Middle frontal gyrus (tissue), 1 donor: Measurements from ENCODE around the gene NUDT17.

Experiments used
- DNase-seq: peaks from one replicate; pipeline ENCODE4 v3.0.0-alpha.2; 2015; ENCODE audit warnings: low spot score; ENCODE audit errors: extremely low spot score

The NUDT17 gene

DNA sequence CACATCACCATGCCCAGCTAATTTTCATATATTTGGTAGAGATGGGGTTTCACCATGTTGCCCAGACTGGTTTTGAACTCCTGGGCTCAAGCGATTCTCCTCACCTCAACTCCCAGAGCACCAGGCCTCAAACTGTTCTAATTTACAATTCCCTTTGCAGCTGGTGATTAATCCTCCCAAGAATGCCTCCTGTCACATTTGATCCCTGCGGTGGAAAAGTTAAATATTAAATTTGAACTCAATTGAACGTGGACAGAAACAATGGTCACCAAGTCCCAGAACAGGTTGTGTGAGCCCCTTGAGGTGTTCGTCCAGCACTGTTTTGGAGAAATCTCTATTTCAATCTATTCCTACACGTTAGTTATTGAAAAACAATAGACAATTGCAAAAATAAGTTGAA lies 42.2 kb downstream of the NUDT17 start:
- DNase-seq, result no peak

DNA sequence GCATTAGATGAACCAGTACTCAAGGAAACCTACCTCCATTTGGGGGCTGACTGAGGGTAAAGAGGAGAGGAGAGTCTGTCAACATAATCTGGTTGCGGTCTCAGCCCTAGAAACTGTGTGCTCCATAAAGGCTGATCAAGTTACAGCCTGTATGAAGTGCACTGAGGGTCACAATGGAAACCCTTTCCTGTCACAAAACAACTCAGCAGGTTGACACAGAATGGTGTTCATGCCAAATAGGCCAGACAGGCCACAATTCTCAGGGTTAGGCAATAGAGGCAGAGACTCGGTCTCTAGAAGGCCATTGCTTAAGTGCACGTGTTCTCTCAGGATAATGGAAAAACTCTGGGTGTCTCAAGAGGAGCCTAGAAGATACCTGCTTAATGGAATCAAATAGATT lies 44.3 kb downstream of the NUDT17 start:
- no peak for DNase-seq

DNA sequence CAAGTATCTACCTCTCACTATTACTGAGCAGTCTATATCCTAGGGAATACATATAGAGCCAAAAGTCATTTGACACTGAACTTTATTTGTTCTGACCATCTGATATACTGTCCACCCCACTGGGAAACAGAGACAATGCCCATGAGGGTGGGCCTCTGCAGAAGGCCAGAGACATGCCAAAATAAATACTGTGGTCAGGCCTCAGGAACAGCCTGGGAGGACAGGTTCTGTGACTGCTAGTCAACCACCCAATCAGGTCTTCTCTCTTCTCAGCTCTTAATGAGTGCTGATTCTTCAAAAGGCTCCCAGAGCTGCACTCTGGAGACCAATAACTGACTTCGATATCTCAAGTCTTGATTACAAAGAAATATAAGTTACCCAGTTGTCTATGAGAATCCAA lies 45.7 kb downstream of the NUDT17 start:
- DNase-seq, result no peak

DNA sequence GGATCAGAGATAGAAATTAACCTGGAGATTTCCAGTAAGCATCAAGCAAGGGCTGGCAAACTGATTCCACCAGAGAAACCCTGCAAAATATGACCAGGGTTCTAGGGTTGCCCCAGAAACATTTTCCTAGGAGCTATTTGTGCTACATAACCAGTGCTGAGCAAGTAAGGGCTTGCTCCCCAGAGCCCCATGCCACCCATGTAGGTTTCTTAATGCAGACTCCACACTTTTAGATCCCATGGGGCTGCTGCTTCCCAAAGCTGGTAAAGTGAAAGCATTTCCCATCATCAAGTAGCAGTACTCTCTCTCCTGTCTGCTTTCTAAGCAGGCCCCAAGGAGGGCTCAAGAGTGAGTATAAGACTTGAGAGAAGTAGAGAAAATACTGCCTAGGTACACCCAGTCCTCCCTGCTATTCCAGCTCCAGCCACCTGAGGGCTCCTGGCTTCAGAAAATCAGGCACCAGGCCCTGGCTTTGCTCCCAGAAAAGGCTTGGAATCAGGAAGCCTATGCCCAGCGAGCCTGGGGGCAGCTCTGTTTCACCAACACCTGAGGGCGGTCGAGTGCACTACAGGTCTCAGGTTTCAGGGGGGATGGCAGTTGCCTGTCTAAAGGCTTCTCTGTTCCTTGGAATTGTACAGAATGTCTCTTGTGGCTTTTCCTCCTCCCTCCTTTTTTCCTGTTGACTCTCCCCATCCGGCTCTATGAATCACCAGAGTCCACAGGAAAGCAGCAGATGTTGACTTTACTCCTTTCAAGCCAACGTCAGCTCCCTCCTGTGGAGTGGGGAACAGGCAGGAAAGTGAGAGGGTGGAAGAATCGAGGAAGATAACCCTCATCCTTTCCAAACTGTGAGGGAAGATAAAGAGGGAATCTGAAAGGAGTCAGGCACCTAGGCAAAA lies 46.4 kb downstream of the NUDT17 start:
- DNase-seq, result peak; percentile 83

DNA sequence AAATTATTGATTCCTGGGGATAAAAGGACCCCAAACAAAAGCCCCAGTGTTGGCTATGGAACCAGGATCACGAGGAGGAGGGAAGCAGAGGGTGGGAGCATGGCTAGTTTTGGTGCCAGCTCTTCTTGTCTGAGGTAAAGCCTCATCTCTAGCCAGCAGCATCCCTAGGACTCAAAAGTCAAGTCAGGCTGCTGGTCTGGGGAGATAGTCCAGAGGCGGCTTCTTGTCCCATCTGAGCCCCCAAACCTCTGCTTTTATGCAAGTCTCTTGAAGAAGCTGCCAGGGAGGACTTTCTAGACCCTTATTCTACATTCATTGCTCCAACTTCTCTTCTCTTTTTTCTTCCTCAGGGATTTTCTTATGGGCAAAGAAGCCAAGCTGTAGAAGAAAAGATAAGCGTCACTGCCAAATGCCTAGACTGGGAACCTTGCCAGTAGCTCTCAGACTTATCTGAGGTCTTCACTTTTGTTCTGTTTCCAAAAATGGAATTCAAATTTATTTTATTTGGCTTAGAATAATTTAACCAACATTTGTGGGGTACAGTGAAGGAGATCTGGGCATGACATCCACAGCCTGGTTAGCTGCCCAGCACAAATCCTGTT lies 47.2 kb downstream of the NUDT17 start:
- DNase-seq, result no peak

DNA sequence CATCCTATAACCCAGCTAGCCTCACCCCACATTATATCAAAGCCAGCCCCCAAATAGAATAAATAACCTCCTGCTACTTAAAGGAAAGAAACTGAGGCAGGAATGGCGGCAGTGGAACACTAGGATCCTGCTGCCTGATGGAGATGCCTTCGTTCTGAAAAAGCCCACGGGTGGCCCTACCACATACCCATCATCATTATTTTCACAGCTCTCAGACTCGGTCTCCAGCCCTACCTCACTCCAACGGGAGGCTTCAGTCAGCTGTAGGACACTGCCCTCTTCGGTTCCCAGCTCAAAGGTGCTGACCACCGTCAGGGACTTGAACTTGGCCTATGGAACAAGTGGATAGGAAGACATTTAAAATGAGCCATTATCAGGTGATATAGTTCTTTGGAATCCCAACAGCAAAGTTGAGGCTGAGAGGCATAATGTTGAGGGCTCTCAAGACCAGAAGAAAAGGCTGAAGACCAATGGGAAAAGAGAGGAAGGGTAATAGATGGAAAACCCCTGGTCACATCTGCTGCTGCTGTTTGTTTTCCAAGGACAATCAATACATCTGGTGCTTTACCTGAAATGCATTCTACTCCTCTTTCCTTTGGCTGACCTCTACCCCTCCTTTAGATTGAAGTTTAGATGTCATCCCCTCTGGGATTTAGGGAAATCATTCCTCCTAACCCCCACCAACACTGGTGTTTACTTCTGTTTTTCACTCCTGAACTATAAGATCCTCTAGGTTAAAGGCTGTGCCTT lies 48.1 kb downstream of the NUDT17 start:
- no peak for DNase-seq

DNA sequence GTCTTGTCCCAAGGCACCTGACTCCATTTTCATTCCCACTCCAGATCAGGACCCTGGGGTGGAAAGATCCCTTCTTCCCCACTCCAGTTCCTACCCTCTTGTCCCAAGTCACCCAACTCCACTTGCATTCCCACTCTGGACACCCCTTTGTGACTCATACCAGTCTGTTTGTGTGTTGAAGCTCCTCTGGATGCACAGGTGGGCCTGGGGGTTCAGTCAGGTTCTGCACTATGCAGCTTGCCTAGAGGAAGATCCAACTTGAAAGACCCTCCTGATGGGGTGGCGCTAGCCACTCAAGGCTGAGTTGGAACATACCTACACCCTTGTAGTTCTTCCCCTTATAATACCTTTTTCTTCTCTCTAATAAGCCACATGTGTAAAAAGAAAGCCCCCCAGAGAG lies 50.0 kb downstream of the NUDT17 start:
- no peak for DNase-seq

DNA sequence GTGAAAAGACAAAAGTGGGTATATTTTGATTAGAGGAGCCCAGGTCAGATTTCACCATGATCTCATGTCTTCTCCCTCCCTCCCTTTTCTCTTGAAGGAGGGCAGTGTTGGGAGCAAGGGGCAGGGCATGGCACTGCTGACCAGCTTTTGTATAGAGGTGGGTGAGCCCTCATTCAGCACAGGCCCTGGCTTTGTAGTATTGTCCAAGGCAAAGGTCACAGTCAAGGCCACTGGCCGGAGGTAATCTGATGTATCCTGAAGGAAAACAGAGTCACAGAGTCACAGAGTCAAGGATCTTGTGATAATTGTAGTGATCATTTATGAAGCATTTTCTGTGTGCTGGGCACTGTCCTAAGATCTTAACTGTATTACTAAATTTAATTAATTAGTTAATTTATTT lies 52.5 kb downstream of the NUDT17 start:
- no peak for DNase-seq
